Activated T-cell treated with anti-CD3 and anti-CD28 coated beads for 4 hours (primary cell): ENCODE measurements around the gene CSF1R.

Experiments used
- DNase-seq: peaks from one replicate; pipeline ENCODE4 v3.0.0-alpha.2; 2020

Gene CSF1R

DNA sequence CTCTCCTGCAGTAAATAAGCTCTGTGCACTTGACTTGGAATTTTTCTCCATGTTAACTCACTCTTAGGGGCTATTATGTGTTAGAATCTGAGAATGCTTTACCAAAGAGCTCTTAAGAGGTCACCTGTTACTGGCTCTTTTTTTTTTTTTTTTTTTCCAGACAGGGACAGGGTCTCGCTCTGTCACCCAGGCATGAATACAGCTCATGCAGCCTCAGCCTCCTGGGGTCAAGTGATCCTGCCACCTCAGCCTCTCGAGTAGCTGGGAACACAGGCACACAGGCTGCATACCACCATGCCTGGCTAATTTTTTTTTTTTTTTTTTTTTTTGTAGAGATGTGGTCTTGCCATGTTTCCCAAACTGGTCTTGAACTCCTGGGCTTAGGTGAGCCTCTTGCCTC, 63.7 kb downstream of the CSF1R start:
- no peak for DNase-seq

DNA sequence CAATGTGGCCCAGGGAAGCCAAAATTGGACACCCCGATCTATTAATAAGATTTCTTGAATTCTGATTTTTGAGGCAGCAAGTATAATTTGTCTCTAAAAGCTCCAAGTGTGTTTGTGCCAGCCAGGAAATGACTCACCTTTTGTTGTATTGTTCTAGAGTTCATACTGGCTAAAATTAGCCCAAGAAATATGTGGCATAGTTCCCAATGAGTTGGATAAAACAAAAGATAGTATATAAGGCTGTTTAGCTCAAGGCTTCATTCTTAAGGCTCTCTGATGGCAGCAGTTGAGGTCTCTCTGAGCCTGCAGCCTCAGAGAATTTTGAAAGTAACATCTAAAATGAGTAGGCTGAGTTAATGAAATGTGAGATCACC, 64.2 kb downstream of the CSF1R start:
- no peak for DNase-seq

DNA sequence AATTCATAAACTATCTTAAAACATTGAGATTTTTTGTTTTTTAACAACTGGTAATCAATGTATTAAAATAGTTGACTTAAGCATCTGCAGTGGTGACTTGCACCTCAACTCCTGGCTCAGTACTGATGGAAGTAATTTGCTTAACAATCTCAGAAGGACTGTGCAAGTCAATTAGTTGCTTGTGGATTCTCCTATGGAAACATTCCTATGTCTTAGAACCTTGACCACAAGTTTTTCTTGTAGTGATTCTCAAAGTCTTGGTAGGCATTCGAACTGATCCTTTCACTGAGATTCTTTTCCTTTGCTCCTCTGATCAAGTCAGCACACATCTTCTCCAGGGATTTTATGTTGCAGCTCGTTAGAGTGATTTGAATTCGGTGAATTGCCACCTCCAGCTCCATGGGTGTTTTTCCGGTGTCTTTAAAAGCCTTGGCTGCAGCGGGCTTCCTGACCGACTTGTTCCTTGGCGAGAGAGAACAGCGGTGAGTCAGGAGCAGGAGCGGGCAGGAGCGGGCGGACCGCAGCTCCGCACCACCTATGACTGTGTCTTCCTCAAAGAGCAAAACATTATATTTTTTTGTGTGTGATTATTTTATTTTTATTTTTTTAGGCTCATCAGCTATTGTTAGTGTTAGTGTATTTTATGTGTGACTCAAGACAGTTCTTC, 64.7 kb downstream of the CSF1R start:
- no peak for DNase-seq

DNA sequence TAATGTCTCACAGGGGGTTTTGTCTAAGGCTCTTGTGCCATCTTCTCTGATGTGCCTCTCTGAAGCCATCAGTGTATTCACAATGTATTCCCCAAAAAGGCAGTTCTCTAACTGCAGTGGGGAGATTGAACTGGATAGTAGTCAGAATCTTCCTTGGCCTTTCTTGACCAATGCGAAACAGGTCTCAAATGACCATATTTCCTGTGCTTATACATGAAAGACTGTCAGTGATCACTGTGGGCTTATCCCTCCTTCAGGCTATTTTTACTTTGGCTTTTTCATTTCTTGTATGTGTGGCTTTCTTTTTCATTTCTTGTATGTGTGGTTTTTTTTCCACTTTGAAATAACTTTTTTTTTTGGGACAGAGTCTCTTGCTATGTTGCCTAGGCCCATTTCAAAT, 66.1 kb downstream of the CSF1R start:
- DNase-seq: no peak

DNA sequence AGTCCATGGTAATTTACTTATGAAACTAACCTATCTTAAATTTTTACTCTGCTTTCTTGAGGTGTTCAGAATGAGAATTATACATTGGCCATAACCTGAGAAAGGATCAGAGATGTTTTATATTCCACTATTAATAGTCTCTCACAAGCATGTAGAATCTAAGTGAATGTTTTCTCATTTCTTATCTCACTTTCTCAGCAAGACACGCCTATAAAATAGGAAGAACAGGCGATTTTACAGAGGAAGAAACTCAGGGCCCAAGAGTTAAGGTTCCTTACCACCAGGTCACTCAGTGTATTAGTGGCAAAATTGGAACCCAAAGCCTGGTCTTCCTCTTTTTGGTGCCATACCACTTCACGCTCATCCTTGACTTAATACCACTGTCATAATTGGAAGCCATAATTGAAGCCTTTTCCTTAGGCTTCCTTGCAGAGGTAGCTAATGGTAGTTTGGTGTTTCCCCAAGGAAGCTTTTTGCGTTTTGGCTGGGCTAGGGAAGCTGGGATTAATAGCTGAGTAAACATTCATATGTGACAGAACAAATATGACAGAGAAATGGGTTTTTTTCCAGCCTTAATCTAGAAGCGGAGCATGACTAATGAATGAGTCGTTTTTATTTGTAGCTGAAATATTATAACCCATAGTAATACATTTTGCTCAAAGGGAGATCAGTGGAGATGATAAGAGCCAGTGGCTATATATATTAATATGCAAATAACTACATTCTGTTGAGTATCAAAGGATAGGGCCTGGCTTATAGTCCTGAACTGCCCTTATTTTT, 68.9 kb downstream of the CSF1R start:
- DNase-seq: no peak

DNA sequence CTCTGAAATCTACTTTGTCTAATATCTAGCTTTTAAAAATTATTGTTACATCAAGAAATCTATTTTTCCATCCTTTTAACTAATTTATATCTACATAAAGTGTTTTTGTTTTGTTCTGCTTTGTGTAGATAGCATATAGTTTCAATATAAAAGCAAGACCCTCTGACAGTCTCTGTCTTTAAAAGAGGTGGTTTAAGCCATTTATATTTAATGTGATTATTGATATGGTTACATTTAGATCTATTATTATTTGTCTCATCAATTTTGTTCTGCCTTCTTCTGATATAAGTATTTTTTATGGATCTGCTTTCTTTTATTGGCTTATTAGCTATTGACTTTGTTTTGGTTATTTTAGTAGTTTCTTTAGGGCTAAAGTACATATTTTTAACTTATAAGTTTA, 69.8 kb downstream of the CSF1R start:
- no peak for DNase-seq

DNA sequence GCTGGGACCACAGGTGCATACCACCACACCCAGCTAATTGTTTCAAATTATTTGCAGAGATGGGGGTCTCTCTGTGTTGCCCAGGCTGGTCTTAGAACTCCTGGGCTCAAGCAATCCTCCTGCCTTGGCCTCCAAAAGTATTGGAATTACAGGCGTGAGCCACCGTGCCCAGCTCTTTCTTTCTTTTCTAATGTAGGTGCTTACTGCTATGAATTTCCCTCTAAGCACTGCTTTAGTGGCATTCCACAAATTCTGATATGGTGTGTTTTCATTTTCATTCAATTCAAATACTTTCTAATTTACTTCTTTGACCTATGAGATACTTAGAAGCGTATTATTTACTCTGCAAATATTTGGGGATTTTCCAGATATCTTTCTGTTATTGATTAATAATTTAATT, 70.9 kb downstream of the CSF1R start:
- no peak for DNase-seq

DNA sequence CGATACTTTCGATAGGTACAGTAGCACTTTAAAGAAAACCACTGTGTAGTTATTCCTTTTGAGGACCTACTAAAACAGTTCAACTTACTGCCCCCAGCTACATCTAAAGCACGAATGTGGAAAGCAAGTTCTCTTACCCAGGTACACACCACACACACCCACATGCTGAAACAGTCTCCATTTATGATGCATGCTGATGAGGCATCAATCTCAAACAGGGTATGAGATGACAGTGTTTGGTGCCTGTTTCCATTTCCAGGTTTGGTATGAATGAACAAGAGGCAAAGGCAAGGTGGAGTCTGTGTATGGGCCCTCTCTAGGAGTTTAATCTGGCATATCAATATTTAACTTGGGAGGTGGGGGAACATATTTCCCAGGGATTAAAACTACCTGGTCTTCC, 71.9 kb downstream of the CSF1R start:
- DNase-seq: no peak

DNA sequence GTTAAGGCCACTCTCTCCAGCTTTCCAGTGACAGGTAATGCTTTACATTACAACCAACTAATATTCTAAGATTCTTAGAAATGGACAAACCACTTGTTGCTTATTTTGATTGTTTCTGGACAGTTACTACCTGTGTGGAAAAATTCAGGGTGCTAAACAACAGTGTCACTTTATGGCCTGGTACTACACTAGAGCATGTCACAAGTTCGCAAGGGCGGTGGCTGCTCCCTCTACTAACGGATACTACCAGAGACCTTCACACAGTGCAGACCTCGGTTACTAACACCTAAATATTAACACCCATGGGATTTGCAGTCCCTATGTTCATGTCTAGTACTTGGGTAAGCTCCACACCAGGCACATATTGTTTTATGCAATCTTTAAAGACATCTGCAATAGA, 72.4 kb downstream of the CSF1R start:
- DNase-seq: no peak

DNA sequence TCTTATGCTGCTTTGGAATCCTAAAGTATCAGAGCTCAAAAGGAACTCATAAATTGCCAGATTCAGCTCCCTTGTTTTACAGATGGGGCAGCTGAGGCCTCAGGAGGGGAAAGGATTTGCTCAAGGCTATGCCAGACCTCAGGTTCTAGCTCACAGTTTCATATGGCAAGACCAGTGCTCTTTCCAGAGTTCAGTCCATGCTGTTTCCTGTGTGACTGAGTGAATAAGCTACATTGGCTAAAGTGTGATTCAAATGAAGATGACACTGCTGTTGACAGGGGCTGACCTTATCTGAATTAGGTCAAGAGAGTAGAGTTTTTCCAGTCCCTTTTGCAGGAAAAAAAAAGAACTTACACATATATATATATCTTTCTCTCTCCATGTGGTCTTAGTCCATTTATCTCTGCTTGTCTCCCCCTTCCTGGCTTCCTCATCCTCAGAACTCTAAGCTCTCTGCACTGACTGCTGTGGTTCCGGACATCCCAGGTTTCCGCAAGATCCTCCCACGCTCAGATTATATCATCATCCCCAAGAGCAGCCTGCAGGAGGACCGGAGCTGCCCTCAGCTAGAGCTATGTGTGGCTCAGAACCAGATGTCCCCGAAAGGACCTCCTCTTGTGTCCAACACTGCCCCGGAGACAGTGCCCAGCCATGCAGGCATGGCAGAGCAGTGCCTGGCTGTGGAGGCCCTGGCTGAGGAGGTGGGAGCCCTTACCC, 76.5 kb downstream of the CSF1R start:
- no peak for DNase-seq

DNA sequence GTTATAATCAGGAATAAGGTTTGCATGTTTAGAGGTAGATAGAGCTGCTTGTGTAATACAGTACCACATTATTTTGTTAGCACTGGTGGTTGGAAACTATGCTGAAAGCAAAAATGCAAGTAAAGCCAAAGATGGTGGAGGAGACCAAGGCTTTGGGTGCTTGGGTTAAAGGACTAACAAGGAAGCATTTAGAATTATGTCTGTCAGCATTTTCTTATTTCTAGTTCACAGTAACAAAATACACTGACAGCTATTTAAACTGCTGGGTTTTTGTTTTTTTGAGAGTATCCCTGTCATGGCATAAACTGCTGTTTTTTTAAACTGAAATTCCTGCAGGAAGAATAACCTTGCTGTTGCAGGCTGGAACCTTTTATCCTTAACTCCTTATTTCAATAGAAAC, 79.3 kb downstream of the CSF1R start:
- no peak for DNase-seq

DNA sequence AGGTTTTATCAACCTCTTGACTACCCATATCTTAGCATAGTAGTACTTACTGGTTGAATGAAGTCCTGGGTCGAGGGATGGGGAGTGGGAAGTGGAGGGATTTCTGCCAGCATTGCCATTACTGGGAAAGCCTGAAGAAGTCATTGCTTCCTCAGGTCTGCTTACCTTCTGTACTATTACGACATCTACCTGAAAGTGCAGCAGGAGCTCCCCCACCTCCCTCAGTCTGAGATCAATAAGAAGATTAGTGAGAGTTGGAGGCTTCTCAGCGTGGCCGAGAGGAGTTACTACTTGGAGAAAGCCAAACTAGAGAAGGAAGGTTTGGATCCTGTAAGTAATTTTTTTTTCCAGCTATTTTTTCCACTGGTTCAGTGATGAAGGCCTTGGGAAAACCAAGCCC, 80.0 kb downstream of the CSF1R start:
- DNase-seq: no peak
